Neural cell (in vitro differentiated cells): ENCODE data around the gene HMX1. TPM values are rescaled to one million over a fixed set of nuclear protein-coding genes. Genes with fewer than 3 reads are reported as not detected.

ENCODE experiments used
- H2AFZ ChIP-seq: fragments of 200-600, 300-800 bp; sonication (generic), shearing (Covaris generic); 2 replicates; pipeline ENCODE4 v1.6.0; 2014; ENCODE audit warnings: low read depth, mild to moderate bottlenecking, antibody characterized with exemption, low read length, moderate library complexity
- H3F3A ChIP-seq: fragments of 200-600 bp; shearing (Covaris generic); 2 replicates; pipeline ENCODE4 v1.6.1; 2016; ENCODE audit warnings: mild to moderate bottlenecking, moderate library complexity, mixed read lengths, antibody characterized with exemption, low read length; ENCODE audit not compliant: insufficient read depth, poor library complexity, severe bottlenecking
- H3K27ac ChIP-seq: fragments of 200-600, 300-800 bp; sonication (generic), shearing (Covaris generic); 2 replicates; pipeline ENCODE4 v1.5.1; 2014; ENCODE audit warnings: mild to moderate bottlenecking, low read length, moderate library complexity
- H3K27me3 ChIP-seq: fragments of 300-800, 200-600 bp; sonication (generic), shearing (Covaris generic); 2 replicates; pipeline ENCODE4 v1.6.0; 2014; ENCODE audit warnings: mild to moderate bottlenecking, low read depth, low read length, moderate library complexity; ENCODE audit not compliant: insufficient read depth
- H3K36me3 ChIP-seq: fragments of 300-800, 200-600 bp; sonication (generic), shearing (Covaris generic); 2 replicates; pipeline ENCODE4 v1.5.1; 2014; ENCODE audit warnings: mild to moderate bottlenecking, antibody characterized with exemption, low read length, moderate library complexity; ENCODE audit not compliant: insufficient read depth
- H3K4me2 ChIP-seq: fragments of 300-800, 200-600 bp; sonication (generic), shearing (Covaris generic); 2 replicates; pipeline ENCODE4 v1.6.0; 2014; ENCODE audit warnings: mild to moderate bottlenecking, low read length
- H3K4me3 ChIP-seq: fragments of 300-800, 200-600 bp; sonication (generic), shearing (Covaris generic); 2 replicates; pipeline ENCODE4 v1.5.1; 2014; ENCODE audit warnings: mild to moderate bottlenecking, low read length, moderate library complexity
- H3K79me2 ChIP-seq: fragments of 200-600 bp; shearing (Covaris generic); replicated peaks from 2 replicates; pipeline ENCODE4 v1.6.0; 2014; ENCODE audit warnings: mild to moderate bottlenecking, low read length, moderate library complexity; ENCODE audit not compliant: insufficient read depth
- H3K9ac ChIP-seq: fragments of 300-800, 200-600 bp; sonication (generic), shearing (Covaris generic); 2 replicates; pipeline ENCODE4 v1.6.1; 2016; ENCODE audit warnings: mild to moderate bottlenecking, low read length, mixed read lengths
- H3K9me2 ChIP-seq: fragments of 200-600 bp; shearing (Covaris generic); 2 replicates; pipeline ENCODE4 v1.6.1; 2016; ENCODE audit warnings: mild to moderate bottlenecking, low read length, mixed read lengths; ENCODE audit not compliant: insufficient read depth
- H3K9me3 ChIP-seq: fragments of 200-600, 300-800 bp; sonication (generic), shearing (Covaris generic); 2 replicates; pipeline ENCODE4 v1.6.1; 2016; ENCODE audit warnings: mild to moderate bottlenecking, mixed run types, low read length, moderate library complexity, mixed read lengths
- H4K20me1 ChIP-seq: fragments of 200-600 bp; shearing (Covaris generic); 2 replicates; pipeline ENCODE4 v1.6.1; 2016; ENCODE audit warnings: mild to moderate bottlenecking, mixed run types; ENCODE audit not compliant: insufficient read depth
- CTCF ChIP-seq: fragments of 450-650 bp; IDR thresholded peaks from 2 replicates; pipeline ENCODE4 v1.5.1; 2014; ENCODE audit warnings: antibody characterized with exemption, mild to moderate bottlenecking, moderate library complexity; ENCODE audit not compliant: poor library complexity, severe bottlenecking
- EP300 ChIP-seq: fragments of 450-650 bp; conservative IDR thresholded peaks from 2 replicates; pipeline ENCODE4 v1.6.1; 2014; ENCODE audit warnings: antibody characterized with exemption, mild to moderate bottlenecking, moderate library complexity; ENCODE audit not compliant: poor library complexity, severe bottlenecking
- EZH2 ChIP-seq: fragments of 200-600, 300-800 bp; shearing (Covaris generic), sonication (generic); IDR thresholded peaks from 2 replicates; pipeline ENCODE4 v1.6.1; 2014; ENCODE audit warnings: antibody characterized with exemption, low read length, borderline replicate concordance, mild to moderate bottlenecking; ENCODE audit not compliant: insufficient read depth, poor library complexity, severe bottlenecking
- MXI1 ChIP-seq: fragments of 450-650 bp; conservative IDR thresholded peaks from 2 replicates; pipeline ENCODE4 v1.6.1; 2014; ENCODE audit warnings: antibody characterized with exemption, mild to moderate bottlenecking; ENCODE audit not compliant: poor library complexity, severe bottlenecking
- POLR2AphosphoS5 ChIP-seq: IDR thresholded peaks from 2 replicates; pipeline ENCODE4 v1.6.1; 2012
- RAD21 ChIP-seq: fragments of 450-650 bp; conservative IDR thresholded peaks from 2 replicates; pipeline ENCODE4 v1.6.1; 2014; ENCODE audit warnings: antibody characterized with exemption, mild to moderate bottlenecking, moderate library complexity
- REST ChIP-seq: IDR thresholded peaks from 2 replicates; pipeline ENCODE4 v1.6.1; 2012; ENCODE audit warnings: borderline replicate concordance
- SMC3 ChIP-seq: fragments of 450-650 bp; conservative IDR thresholded peaks from 2 replicates; pipeline ENCODE4 v1.6.1; 2014; ENCODE audit warnings: antibody characterized with exemption, mild to moderate bottlenecking, moderate library complexity; ENCODE audit not compliant: poor library complexity
- TAF1 ChIP-seq: IDR thresholded peaks from 2 replicates; pipeline ENCODE4 v1.6.1; 2012; ENCODE audit warnings: low read depth
- polyA plus RNA-seq: library from polyadenylated mRNA; depleted of rRNA; stranded (reverse); fragments of >200 nt; gene quantifications from 2 replicates; pipeline ENCODE4 v1.2.3, GENCODE V29; 2014

Gene HMX1
- polyA plus RNA-seq, 1 donor from 2014 or later = 0.89 TPM

GRCh38 chr4:8905226-8905772, 33.7 kb upstream of the HMX1 start:
- no peaks in the 10 kb centered on the region for H3K36me3 ChIP-seq
- no peak for TF ChIP-seq POLR2AphosphoS5
- no peak for TF ChIP-seq EP300
- no peak for TF ChIP-seq CTCF
- no peak for TF ChIP-seq TAF1
- H3K4me2 ChIP-seq = no peak overlapping the region
- H3K9me2 ChIP-seq = no peaks in the 10 kb centered on the region
- H3K79me2 ChIP-seq = no peaks in the 10 kb centered on the region
- no peak overlapping the region for H3K9ac ChIP-seq
- H2AFZ ChIP-seq = no peak overlapping the region
- H3F3A ChIP-seq = no peaks in the 10 kb centered on the region
- H3K27me3 ChIP-seq = no peaks in the 10 kb centered on the region
- H3K27ac ChIP-seq = no peak overlapping the region
- no peaks in the 10 kb centered on the region for H4K20me1 ChIP-seq
- no peak overlapping the region for H3K4me3 ChIP-seq
- peaks cover 7% of the 10 kb centered on the region for H3K9me3 ChIP-seq

- H2AFZ ChIP-seq = no peak overlapping the region
Measured at GRCh38 chr4:8904666-8905065, 33.0 kb upstream of the HMX1 start.

More at GRCh38 chr4:8904666-8905065, 33.0 kb upstream of the HMX1 start:
- peaks cover 7% of the 10 kb centered on the region for H3K9me3 ChIP-seq
- H4K20me1 ChIP-seq = no peaks in the 10 kb centered on the region
- TF ChIP-seq TAF1 = no peak
- TF ChIP-seq POLR2AphosphoS5 = no peak
- no peak for TF ChIP-seq CTCF
- no peak for TF ChIP-seq SMC3
- no peak for TF ChIP-seq MXI1
- TF ChIP-seq EP300 = no peak
- no peak for TF ChIP-seq REST
- no peak for TF ChIP-seq RAD21
- TF ChIP-seq EZH2 = no peak
- no peaks in the 10 kb centered on the region for H3K36me3 ChIP-seq
- no peak overlapping the region for H3K4me2 ChIP-seq
- H3K9me2 ChIP-seq = no peaks in the 10 kb centered on the region
- no peak overlapping the region for H3K9ac ChIP-seq
- H3K27me3 ChIP-seq = no peaks in the 10 kb centered on the region
- no peaks in the 10 kb centered on the region for H3F3A ChIP-seq
- no peak overlapping the region for H3K4me3 ChIP-seq
- no peak overlapping the region for H3K27ac ChIP-seq
- H3K79me2 ChIP-seq = no peaks in the 10 kb centered on the region
